ENCODE results near the gene SYN1. TPM values are rescaled to one million over a fixed set of nuclear protein-coding genes. Genes with fewer than 3 reads are reported as not detected.
A peak's percentile ranks its signal among the peaks of the same experiment; 100 is the strongest.

SYN1 gene
- total and polyA plus RNA-seq, 12 donors = 7.0 to 16.3 (median 12.9) TPM

- H3K36me3 ChIP-seq = peaks cover 0 to 3% (median 0%) of the 10 kb centered on the region in 9 donors
- peak overlapping the region in 1 of 10 donors; percentile 78 for H3K27ac ChIP-seq
- peaks cover 0 to 29% (median 0%) of the 10 kb centered on the region in 9 donors for H3K4me1 ChIP-seq
- peak in 1 of 8 donors; percentile 25 for ATAC-seq
- 67 to 78% methylated on average over 9 of the region's 9 CpGs for WGBS, 2 donors
- H3K9me3 ChIP-seq = no peaks in the 10 kb centered on the region
- H3K4me3 ChIP-seq = no peak overlapping the region
- no peak for DNase-seq
- intact Hi-C loops (cut with DNase I) = loop anchor here in 1 of 10 donors (10.0 kb wide), 1 partner anchor 65 kb away; no protein-coding TSS in a partner anchor
- peaks cover 0 to 6% (median 0%) of the 10 kb centered on the region in 7 donors for H3K27me3 ChIP-seq
- TF ChIP-seq CTCF (IDR thresholded peaks at IDR 0.05) = no peak
These were observed 40.1 kb downstream of the SYN1 start for GRCh38 chrX:47579537-47579936.

GRCh38 chrX:47578692-47579091 lies 41.0 kb downstream of the SYN1 start:
- Histone ChIP-seq H3K9me3 (no peaks in the 10 kb centered on the region), H3K27ac (peak overlapping the region in 1 of 10 donors; percentile 78), H3K4me1 (peaks cover 0 to 29% (median 2%) of the 10 kb centered on the region in 9 donors), H3K36me3 (no peaks in the 10 kb centered on the region), H3K4me3 (no peak overlapping the region), H3K27me3 (peaks cover 0 to 14% (median 0%) of the 10 kb centered on the region in 7 donors)
- ATAC-seq = no peak
- TF ChIP-seq CTCF (IDR thresholded peaks at IDR 0.05) = no peak
- no peak for DNase-seq
- intact Hi-C loops (cut with DNase I) = loop anchor here in 1 of 10 donors (10.0 kb wide), 1 partner anchor 66 kb away; no protein-coding TSS in a partner anchor
- 37 to 39% methylated on average over 11 to 16 of the region's 16 CpGs for WGBS, 2 donors

- DNase-seq (no peak), ATAC-seq (no peak)
- intact Hi-C loops (cut with DNase I) = loop anchor here in 1 of 10 donors (10.0 kb wide), 1 partner anchor 67 kb away; no protein-coding TSS in a partner anchor
- Histone ChIP-seq H3K9me3 (no peaks in the 10 kb centered on the region), H3K4me3 (no peak overlapping the region), H3K27me3 (peaks cover 0 to 20% (median 0%) of the 10 kb centered on the region in 7 donors), H3K4me1 (peaks cover 0 to 32% (median 6%) of the 10 kb centered on the region in 9 donors), H3K27ac (peak overlapping the region in 1 of 10 donors; percentile 40), H3K36me3 (no peaks in the 10 kb centered on the region)
- 62 to 78% methylated on average over 3 of the region's 3 CpGs for WGBS, 2 donors
- TF ChIP-seq CTCF (IDR thresholded peaks at IDR 0.05) = no peak
These were observed 41.8 kb downstream of the SYN1 start for GRCh38 chrX:47577901-47578300.

GRCh38 chrX:47577424-47577823 lies 42.2 kb downstream of the SYN1 start:
- intact Hi-C loops (cut with DNase I) = loop anchor here in 1 of 10 donors (10.0 kb wide), 1 partner anchor 67 kb away; no protein-coding TSS in a partner anchor
- peak overlapping the region in 1 of 10 donors; percentile 40 for H3K27ac ChIP-seq
- DNase-seq (no peak), ATAC-seq (no peak)
- no peak overlapping the region for H3K4me3 ChIP-seq
- TF ChIP-seq CTCF (IDR thresholded peaks at IDR 0.05) = no peak
- 53 to 56% methylated on average over 7 to 9 of the region's 9 CpGs for WGBS, 2 donors
- H3K27me3 ChIP-seq = peaks cover 0 to 22% (median 0%) of the 10 kb centered on the region in 7 donors
- H3K4me1 ChIP-seq = peaks cover 0 to 33% (median 6%) of the 10 kb centered on the region in 9 donors
- H3K9me3 ChIP-seq = no peaks in the 10 kb centered on the region
- H3K36me3 ChIP-seq = no peaks in the 10 kb centered on the region
